Hematopoietic multipotent progenitor cell (in vitro differentiated cells): Measurements from ENCODE around the gene SLC25A28. TPM values are rescaled to one million over a fixed set of nuclear protein-coding genes. Genes with fewer than 3 reads are reported as not detected.

Source experiments
- DNase-seq, 3 donors: peaks; one replicate each; pipeline ENCODE4 v3.0.0-alpha.2; 2011 to 2015; ENCODE audit warnings: low read depth in 2 of 3, low spot score in 2 of 3
- small RNA-seq: library from RNA; depleted of rRNA; stranded (forward); fragments of <200 nt; gene quantifications from one replicate; pipeline ENCODE3, GENCODE V24; 2012
- total RNA-seq: library from RNA; depleted of rRNA; stranded (reverse); fragments of >200 nt; gene quantifications from one replicate; pipeline ENCODE4 v1.2.3, GENCODE V29; 2012

The SLC25A28 gene
- total RNA-seq, 1 donor = 53.1 TPM

DNA sequence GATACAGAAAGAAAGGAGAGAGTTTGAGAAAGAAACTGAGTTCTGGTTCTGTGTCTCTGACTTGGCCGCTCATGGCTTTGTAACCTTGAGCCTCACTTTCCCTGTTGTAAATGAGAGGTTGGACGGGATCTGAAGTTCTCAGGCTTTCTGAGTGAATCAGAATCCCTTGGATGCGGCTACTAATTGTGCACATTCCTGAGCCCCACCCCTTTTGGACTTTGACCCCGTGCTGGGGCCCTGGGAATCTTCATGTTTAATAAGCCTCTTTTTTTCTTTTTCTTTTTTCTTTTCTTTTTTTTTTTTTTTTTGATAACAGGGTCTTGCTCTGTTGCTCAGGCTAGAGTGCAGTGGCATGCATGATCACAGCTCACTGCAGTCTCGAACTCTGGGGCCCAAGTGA, 26.9 kb downstream of the SLC25A28 start:
- no peak for DNase-seq

DNA sequence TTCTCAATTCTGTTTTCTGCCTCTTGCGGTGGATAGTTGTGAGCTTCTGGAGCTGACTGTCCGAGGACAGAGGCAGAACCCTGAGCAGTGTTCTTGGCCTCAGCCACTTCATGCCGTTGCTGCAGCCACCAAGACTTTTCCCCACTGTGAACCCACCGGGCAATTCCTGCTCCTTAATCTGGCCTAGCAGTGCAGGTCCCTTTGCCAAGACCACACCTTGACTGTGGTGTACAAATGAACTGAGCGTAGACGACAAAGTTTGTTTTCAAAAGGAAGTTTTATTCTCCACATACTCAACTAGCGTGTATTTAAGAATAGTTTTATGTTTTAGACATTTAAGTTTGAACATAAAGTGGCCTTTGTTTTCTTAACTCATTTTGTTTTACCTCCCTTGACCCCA, 29.4 kb downstream of the SLC25A28 start:
- no peak for DNase-seq

DNA sequence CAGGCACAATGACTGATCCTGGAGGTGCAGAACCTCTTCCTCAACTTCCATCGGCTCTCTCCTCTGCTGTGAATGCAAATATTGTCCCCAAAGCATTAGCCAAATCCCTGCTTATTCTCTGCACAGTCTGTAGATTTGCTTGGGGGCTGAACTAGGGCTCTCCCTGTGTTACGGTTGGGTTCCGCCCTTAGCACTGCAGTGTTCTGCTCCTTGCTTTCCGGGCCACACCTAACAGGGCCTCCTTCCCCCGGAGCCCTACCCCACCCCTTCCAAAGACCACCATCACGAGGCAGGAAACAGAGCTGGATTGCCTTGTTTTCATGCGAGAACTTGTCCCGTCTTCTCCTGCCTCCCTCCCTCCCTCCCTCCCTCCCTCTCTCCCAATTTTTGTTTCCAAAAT, 36.6 kb downstream of the SLC25A28 start:
- DNase-seq = no peak

DNA sequence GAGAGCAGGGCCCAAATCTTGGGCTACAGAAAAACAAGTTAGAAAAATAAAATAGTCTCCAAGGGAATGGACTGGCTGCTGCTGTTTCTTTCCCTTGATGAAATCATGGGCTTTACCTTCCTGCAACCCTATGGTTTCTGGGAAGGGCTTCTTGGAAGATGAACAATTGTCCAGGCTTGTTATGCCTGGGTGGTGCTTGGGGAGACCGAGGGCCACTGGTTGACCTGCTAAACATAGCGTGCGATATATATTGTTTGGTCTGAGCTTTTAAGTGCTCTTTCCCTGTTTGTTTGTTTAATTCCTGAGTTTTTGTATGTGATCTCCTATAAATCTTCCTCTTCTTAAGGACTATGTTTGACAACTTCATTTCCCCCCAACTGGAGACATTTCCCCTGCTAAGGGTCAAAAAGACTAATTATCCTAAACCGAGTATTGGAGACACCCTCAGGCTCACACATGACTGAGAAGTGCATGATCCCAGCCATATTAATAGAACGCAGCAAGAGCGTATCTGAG, 37.9 kb downstream of the SLC25A28 start:
- DNase-seq = no peak

DNA sequence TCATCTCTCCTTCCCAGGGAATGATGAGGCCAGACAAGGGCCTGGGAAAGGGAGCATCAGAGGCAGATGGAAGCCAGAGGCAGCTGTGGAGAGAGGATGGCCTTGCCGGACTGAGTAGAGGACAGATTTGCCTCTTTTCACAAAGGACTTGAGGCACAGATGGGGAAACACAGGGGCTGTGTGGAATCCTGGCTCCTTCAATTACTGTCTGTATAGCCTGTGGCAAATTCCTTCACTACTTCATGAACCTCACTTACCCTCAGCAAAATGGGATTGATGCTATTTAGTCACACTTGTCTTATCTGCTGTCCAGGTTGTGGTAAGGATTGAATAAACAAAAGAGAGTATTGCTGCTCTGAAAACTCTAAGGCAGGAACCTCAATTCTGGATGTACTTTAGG, 40.3 kb downstream of the SLC25A28 start:
- DNase-seq = no peak

DNA sequence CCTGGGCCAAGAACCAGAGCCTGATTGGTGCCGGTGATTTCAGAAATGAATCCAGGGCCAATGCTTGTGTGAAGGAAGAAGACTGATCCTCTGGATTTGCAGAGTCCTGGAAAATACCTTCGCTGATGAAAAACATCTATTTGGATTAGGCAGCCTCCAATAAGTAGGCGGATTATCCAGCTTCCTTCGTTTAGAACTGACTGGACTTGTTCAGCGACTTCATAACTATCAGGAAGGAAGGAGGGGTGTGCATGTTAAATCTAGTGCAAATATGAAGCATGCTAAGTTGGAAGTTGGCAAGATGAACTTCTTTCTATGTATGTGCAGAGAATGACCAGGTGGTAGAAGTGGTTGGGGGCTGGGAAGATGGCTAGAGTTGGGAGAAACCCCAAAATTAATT, 46.4 kb downstream of the SLC25A28 start:
- no peak for DNase-seq

DNA sequence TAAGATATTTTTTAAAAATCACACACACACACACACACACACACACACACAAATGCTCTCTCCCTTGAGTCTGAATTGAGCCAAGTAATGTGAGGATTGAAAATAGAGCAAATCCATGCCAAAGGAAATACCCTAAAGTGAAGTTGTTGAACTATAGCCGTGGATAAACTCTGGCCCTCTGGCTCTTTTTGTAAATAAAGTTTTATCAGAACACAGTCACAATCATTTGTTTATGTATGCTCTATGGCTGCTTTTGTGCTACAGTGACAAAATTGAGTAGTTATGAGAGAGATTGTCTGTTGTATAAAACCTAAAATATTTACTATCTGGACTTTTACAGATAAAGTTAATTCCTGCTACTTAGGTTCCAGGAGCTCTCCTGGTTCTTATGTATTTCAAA, 48.4 kb downstream of the SLC25A28 start:
- DNase-seq = no peak

DNA sequence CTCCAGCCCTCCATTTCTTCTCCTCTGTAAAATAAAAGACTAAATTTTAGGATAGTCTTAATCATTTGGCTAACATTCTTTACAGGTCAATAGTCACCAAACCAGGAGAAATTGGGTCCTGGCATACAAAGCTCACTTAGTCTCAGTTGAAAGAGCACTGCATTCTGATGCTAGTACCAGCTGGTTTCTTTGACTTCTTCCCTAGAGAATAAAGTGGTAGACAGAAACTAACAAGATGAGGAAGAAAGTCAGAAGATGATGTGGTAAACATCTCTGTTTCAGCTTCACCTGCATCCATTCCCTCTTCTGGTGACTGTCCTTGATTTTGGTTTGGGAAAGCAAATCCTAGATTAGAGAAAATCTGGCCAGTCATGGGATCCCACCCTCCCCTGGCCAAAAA, 50.3 kb downstream of the SLC25A28 start:
- no peak for DNase-seq

DNA sequence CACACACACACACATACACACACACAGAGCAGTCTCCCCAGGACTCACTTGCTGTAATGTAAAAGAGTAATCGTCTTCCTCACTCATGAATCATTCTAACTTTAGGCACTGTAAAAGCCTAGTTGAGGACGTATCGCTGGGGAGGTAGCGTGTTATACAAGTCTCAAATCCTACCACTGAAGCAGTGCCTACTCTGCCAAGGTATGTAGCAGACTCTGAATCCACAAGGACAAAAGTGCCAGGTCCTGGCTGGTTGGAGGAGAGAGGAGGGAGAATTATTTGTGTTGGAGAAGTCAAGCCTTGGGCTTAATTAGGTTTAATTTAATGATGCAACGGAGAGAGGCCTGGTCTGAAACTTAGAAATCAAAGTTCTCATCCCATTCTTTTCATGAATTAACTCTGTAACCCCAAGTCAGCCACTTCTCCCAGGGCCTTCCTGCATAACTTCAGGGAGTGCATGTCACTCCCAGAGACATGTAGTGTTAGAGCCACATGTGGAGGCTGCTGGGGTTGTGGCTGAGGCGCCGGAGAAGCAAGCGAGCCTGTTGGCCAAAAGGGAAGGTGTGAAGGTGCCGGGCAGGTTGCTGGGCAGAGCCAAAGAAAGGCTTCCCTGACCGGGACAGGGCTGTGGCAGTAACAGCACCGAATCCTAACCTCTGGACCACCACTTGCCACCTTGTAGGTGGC, 50.8 kb downstream of the SLC25A28 start:
- DNase-seq = no peak

DNA sequence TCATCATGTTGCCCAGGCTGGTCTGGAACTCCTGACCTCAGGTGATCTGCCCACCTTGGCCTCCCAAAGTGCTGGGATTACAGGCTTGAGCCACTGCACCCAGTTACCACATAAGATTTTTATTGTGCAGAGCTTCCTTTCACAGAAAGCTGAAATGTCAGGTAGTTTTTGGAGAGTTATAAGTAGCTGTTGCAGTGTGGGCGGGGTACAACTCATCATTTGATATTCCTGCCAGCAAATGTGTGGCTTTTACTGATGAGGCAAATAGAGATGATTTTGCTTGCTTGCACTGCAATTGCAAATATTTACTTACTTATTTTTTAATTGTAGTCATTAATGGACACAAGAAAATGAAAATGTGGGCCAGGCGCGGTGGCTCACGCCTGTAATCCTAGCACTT, 55.1 kb downstream of the SLC25A28 start:
- no peak for DNase-seq

DNA sequence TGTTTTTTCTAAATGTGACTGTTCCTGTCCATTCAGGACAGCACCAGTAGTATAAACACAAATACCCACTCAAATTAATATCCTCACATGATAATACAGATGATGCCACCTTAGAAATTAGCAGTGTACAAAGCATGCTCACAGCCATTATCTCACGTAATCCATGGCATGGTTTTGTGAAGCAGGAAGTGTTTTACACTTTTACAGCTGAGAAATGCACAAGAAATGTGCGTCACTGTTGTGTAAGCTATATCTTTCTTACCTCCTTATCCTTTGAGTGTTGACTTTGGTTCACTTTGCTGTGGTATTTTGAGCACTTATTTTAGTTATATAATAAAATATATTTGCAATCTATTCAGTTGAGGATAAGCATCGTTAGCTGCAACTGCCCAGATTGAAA, 55.9 kb downstream of the SLC25A28 start:
- DNase-seq = no peak

DNA sequence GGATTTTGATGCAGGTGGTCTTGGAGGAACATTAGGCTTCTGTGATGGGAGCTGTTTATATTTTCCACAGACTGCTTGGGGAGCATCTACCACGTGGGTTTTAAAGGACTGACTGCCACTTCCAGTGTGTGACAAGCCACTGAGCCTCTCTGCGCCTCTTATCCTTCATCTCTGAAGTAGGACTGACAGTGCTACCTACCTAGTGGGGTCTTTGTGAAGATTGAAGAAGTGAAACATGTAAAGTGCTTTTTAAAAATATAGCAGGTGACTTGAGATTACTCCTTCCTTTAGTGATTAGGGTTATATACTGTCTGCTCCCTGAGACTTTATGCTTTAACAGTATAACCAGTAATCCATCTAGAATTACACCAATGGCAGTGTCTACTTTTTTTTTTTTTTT, 57.6 kb downstream of the SLC25A28 start:
- DNase-seq = no peak

Small RNAs within 50 kb of the gene (small RNA-seq; reads per million reads assigned to genes)
- gene AL133353.1 = not detected

Other genes with a start within 250 kb of the SLC25A28 start
- 14.0 TPM for gene GOT1, start 189.8 kb downstream of the SLC25A28 start, total RNA-seq
- gene NKX2-3, start 87.5 kb downstream of the SLC25A28 start, total RNA-seq = 15.1 TPM
- gene ENTPD7, start 39.1 kb upstream of the SLC25A28 start, total RNA-seq = 9.2 TPM
- gene COX15, start 111.7 kb upstream of the SLC25A28 start, total RNA-seq = 34.7 TPM
- gene CUTC, start 111.8 kb upstream of the SLC25A28 start, total RNA-seq = 16.2 TPM
- 0.27 TPM for gene ABCC2, start 162.2 kb upstream of the SLC25A28 start, total RNA-seq